HG03097 (cell line): Measurements from ENCODE around the gene CCN2.
"Not testable (repeated sequence)": the region's sequence is repeated elsewhere in the genome, so short reads cannot be mapped to it uniquely, and the experiment has no call there.

Source experiments
- ATAC-seq: cut with Tn5 transposase; IDR thresholded peaks from one replicate; pipeline ENCODE4 v1.9.1; 2021; ENCODE audit not compliant: unreplicated experiment, low FRiP score

The CCN2 gene

DNA sequence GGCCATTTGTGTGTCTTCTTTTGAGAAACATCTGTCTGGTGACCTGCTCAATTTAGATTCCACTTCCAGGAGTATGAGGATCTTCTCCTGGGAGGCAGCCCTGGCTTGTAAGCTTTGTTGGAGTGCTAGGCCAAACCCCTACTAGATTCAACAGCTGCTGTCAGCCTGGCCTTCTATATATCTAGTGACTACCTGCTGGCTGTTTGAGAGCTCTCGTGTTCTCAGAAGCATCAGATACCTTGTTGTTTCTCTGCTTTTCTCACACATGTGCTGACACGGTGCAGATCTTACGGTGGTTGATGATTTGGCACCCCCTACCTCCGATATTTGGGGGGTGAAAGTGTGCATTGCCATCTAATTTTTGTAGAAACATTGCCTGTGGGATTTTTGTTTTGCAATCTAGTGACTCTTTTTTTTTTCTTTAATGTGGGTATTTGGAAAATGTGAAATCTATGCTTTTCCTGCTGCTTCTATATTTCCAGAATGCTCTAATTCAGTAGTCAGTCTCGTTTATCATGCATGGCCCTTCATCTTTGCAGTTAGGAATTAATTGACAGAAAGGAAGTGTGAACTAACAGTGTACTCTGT, 4.7 kb downstream of the CCN2 start:
- no peak for ATAC-seq

DNA sequence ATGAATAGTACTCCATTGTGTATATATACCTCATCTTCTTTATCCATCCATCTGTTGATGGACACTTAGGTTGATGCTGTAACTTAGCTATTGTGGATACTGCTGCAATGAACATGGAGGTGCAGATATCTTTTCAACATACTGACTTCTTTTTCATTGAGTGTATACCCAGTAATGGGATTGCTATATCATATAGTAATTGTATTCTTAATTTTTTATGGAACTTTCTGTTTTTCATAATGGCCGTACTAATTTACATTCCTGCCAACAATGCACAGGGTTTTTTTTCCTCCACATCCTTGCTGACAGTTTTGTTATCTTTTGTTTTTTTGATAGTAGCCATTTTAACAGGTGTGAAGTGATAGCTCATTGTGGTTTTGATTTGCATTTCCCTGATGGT, 5.2 kb downstream of the CCN2 start:
- no peak for ATAC-seq

GRCh38 chr6:131937703-131938631, 13.2 kb downstream of the CCN2 start:
- no peak for ATAC-seq

GRCh38 chr6:131937226-131937625, 13.9 kb downstream of the CCN2 start:
- no peak for ATAC-seq

DNA sequence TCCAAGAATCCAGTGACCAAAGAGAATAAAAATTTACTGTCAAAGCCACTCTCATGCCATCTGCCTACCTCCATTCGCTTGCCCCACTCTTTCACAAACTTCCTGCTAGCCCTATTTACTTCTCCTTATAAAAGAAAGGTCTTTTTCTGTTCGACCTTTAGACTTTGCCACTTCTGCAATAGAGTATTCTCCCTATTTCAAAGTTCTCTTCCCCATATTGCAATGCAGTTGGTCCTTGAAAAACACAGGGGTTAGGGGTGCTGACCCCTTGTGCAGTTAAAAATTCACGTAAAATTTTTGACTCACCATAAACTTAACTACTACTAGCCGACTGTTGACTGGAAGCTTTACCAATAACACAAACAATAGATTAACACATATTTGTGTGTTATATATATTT, 15.0 kb downstream of the CCN2 start:
- no peak for ATAC-seq

DNA sequence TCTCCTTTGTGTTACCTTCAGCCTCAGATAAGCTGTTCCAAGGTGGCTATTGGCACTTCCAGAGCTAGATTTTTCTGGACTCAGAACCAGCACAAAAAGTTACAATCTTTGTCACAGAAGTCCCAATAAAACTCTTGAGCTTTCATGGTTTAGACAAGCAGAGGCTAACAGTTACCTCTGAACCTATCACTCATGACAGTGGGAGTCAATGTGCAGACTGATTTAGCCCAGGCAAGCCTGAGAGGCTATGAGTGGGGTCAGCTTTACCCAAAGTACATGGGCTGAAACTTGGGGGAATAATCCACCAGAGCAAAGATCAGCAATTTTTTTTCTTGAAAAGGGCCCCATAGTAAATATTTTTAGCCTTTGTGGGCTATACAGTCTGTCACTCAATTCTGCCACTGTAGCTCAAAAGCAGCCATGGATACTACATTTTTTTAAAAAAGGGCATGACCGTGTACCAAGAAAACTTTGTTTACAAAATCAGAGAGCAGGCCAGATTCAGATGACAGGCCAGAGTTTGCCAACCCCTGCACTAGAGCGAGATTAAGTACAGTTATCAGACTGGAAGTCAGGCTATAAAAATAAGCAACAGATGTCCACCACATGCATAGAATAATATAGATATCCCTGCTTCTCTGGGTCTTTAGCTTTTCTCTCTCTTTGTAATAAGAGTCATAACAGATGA, 20.0 kb downstream of the CCN2 start:
- no peak for ATAC-seq

DNA sequence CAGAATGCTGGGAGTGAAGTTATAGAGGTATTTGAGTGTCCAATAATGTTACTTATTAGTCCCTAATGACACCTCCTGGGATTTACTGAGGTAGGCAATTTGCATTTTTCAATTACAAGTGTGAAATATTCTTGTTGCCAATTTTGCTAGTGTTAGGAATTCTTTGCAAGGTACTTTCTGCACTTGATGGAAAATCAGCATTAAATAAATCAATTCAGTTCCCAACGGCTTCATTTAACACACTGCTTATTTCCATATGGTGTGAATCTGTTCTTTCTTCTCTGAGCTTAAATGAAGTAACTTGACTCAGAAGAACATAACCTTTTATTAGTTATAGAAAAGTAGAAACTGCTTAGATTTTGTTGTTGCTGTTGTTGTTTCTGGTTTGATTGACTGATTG, 21.2 kb downstream of the CCN2 start:
- ATAC-seq, result no peak

DNA sequence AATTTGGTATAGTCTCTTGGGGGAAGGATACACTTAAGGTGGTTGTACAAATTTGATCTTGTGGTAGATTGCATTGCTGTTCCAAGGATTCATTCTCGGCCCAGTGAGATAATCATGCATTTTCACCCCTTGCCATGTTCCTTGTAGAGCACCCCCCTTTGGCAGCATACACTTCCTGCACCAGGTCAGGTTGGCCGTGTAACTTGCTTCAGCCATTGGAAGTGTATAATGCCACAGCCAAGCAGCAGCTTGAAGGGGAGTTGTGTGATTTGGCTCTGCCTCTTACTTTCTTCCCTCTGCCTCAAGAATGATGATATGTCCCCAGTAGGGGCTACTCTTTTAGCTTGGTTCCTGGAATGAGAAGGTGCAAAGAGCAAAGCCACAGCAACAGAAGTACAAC, 21.9 kb downstream of the CCN2 start:
- ATAC-seq, result no peak

DNA sequence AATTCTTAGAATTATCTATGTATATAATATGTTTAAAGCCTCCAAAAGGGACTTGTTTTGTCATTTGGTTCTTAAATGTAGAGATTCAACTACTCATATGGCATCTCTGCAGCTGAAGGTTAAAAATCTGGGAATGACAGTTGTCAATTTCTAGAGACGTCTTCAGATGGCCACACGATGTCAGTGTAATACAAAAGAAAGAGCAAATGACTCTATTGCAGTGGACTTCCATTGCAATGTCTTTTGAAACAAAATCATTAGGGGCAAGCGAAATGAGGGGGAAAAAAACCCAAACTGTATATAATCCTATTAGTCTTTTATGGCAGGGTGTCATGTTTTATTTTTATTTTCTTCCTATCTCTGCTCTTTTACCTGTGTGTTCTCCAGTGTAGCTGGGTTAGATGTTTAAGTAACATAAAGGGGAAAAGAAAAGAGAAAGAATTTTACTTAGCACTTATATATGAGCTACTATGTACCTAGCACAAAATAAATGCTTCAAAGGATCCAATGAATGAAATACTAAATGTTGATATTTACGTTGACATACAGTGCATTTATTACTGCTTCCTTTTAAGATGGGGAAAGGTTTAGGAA, 26.2 kb downstream of the CCN2 start:
- ATAC-seq, result no peak

GRCh38 chr6:131923356-131923755, 27.8 kb downstream of the CCN2 start:
- ATAC-seq, result no peak

DNA sequence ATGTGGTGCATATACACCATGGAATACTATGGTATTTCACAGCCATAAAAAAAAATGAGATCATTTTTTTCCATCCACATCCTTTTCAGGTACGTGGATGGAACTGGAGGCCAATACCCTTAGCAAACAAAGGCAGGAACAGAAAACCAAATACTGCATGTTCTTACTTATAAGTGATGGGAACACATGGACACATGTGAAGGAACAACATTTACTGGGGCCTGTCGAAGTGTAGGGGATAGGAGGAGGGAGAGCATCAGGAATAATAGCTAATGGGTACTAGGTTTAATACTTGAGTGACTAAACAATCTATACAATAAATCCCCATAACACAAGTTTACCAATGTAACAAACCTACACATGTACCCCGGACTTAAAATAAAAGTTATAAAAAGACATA, 30.5 kb downstream of the CCN2 start:
- no peak for ATAC-seq

DNA sequence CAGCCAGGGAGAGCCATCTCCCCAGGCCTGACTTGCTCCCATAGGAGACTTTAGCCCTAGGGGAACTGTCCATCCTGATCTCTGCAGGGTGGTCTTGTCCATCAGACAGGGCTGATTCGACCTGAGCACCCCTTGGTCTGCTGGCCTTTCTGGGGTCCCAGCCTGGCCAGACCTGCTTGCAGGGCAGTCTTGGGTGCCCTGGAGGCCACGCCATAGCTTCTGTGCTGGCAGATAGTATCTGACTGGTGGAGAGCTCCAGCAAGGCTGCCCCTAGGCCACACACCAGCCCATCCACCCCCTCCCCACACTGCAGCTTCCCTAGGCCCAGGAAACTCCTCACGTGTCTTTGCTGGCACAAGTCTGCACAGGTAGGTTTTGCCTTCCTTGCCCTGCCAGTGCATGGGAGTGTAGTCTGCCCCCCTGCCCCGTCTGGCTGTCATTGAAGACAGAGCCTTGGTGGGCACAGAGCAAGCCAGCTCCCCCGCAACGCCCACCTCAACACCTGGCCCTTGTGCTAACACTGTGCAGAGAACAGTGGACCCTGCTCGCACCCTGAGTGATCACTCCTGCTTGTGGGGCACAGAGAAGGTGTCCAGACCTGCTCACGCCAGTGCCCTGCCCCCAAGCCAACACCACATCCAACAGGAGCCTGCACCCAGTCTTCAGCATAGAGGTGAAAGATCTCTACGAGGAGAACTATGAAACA, 32.4 kb downstream of the CCN2 start:
- ATAC-seq, result no peak

GRCh38 chr6:131917763-131918649, 33.2 kb downstream of the CCN2 start:
- no peak for ATAC-seq

DNA sequence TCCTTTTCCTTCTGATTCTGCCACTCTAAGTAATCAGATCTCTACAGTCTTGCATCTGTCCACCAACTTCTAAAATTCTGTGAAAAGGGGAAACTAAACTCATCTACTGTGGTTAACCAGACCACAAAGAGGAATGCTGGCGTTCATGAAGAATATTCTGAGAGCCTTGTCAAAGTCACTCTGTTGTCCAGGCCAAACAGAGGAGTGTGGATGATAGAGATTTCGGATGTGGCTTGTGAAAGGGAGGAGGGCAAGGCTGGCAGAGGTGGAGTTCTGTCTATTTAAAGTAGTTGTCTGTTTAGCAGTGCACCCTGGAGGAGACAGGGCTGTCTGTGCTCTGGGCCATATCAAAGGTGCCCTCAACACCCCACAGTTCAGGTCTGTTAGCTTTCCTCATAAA, 33.9 kb downstream of the CCN2 start:
- ATAC-seq, result no peak

GRCh38 chr6:131916847-131917246, 34.3 kb downstream of the CCN2 start:
- no peak for ATAC-seq

- ATAC-seq, result not testable (repeated sequence)
Observed at GRCh38 chr6:131916091-131916796, 34.9 kb downstream of the CCN2 start.

- ATAC-seq, result no peak
Observed at GRCh38 chr6:131914967-131915751, 36.0 kb downstream of the CCN2 start.

DNA sequence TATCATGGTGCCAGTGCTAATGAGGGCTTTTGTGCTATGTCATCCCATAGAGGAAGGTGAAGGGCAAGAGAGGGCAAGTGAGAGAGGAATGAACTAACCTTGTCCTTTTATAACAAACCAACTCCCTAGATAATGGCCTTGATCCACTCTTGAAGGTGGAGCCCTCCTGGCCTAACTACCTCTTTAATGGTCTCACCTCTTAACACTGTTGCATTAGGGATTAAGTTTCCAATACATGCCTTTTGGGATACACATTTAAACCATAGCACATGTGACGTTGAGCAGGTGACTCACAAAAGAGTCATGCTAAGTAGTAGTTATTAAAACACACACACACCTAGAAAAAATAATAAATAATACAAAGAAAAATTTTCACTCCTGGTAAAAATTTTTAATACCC, 36.9 kb downstream of the CCN2 start:
- ATAC-seq, result no peak
